Activated T-cell treated with anti-CD3 and anti-CD28 coated beads for 4 hours (primary cell): ENCODE measurements around the gene ESRRA.

ENCODE experiments used
- DNase-seq: peaks from one replicate; pipeline ENCODE4 v3.0.0-alpha.2; 2020

ESRRA gene

GRCh38 chr11:64333556-64333955 is 28.2 kb downstream of the ESRRA start:
- no peak for DNase-seq

- DNase-seq, result no peak
Measured at GRCh38 chr11:64334764-64335735, 29.7 kb downstream of the ESRRA start.

- no peak for DNase-seq
Measured at GRCh38 chr11:64337538-64338249, 32.4 kb downstream of the ESRRA start.

GRCh38 chr11:64338716-64339115 is 33.4 kb downstream of the ESRRA start:
- no peak for DNase-seq

GRCh38 chr11:64339286-64339685 is 34.0 kb downstream of the ESRRA start:
- no peak for DNase-seq

- peak; percentile 67 for DNase-seq
Measured at GRCh38 chr11:64339754-64340408, 34.6 kb downstream of the ESRRA start, which contains the start of gene CCDC88B. TSS of gene CCDC88B (plus strand) at chr11:64340204. CDS start at chr11:64340267, 63 bp downstream.

- peak; percentile 76 for DNase-seq
Measured at GRCh38 chr11:64340671-64341335, 35.5 kb downstream of the ESRRA start.

- no peak for DNase-seq
Measured at GRCh38 chr11:64341429-64341828, 36.1 kb downstream of the ESRRA start.

GRCh38 chr11:64341851-64342791 is 36.8 kb downstream of the ESRRA start:
- peak; percentile 87 for DNase-seq

GRCh38 chr11:64342869-64343745 is 37.8 kb downstream of the ESRRA start:
- DNase-seq, result no peak

GRCh38 chr11:64343767-64344559 is 38.6 kb downstream of the ESRRA start:
- DNase-seq, result no peak

- no peak for DNase-seq
Measured at GRCh38 chr11:64344787-64345186, 39.5 kb downstream of the ESRRA start.

GRCh38 chr11:64347193-64347867 is 42.0 kb downstream of the ESRRA start:
- DNase-seq, result no peak

GRCh38 chr11:64348383-64349024 is 43.2 kb downstream of the ESRRA start:
- DNase-seq, result no peak

- DNase-seq, result no peak
Measured at GRCh38 chr11:64349025-64349387, 43.7 kb downstream of the ESRRA start.

- no peak for DNase-seq
Measured at GRCh38 chr11:64349404-64349803, 44.1 kb downstream of the ESRRA start.

- DNase-seq, result no peak
Measured at GRCh38 chr11:64351136-64351631, 45.9 kb downstream of the ESRRA start.
